Thoracic aorta (tissue), 2 donors: Measurements from ENCODE around the gene CTNNBL1. TPM values are rescaled to one million over a fixed set of nuclear protein-coding genes. Genes with fewer than 3 reads are reported as not detected.

Experiments
- ATAC-seq: fragments of 150-250 bp; one replicate; pipeline ENCODE4 v1.8.0; 2017; ENCODE audit warnings: low read depth; ENCODE audit not compliant: insufficient number of reproducible peaks, low FRiP score
- DNase-seq: peaks from one replicate; pipeline ENCODE4 v3.0.0-alpha.2; 2020; ENCODE audit warnings: low spot score
- H3K27ac ChIP-seq, 2 donors: fragments of 200-600 bp; sonication (generic); 1 replicate in 1 of 2; 2 replicates in 1 of 2; pipeline ENCODE4 v1.5.1; 2016; ENCODE audit warnings: mild to moderate bottlenecking in 2 of 2, moderate library complexity in 2 of 2
- H3K27me3 ChIP-seq: fragments of 200-600 bp; sonication (generic); replicated peaks from 2 replicates; pipeline ENCODE4 v1.6.0; 2016; ENCODE audit warnings: mild to moderate bottlenecking; ENCODE audit not compliant: insufficient read depth
- H3K36me3 ChIP-seq: fragments of 200-600 bp; sonication (generic); one replicate; pipeline ENCODE4 v1.5.1; 2016
- H3K4me1 ChIP-seq, 2 donors: fragments of 200-600 bp; sonication (generic); 1 replicate in 1 of 2; 2 replicates in 1 of 2; pipeline versions ENCODE4 v1.5.1 to v1.6.0; 2016; ENCODE audit warnings: low read depth in 2 of 2, mild to moderate bottlenecking in 1 of 2; ENCODE audit not compliant: control insufficient read depth in 1 of 2
- H3K4me3 ChIP-seq: fragments of 200-600 bp; sonication (generic); 2 replicates; pipeline ENCODE4 v1.5.1; 2016; ENCODE audit warnings: mild to moderate bottlenecking
- H3K9me3 ChIP-seq: fragments of 200-600 bp; sonication (generic); 2 replicates; pipeline ENCODE4 v1.5.1; 2016
- CTCF ChIP-seq: fragments of 200-600 bp; sonication (generic); IDR thresholded peaks from one replicate; pipeline ENCODE4 v1.5.1; 2019; ENCODE audit warnings: antibody characterized with exemption
- total RNA-seq, 2 donors: library from RNA; depleted of rRNA; stranded (reverse); fragments of >200 nt; gene quantifications; one replicate each; pipeline versions ENCODE4 v1.1.0 to v1.2.3, GENCODE V29; 2016

The CTNNBL1 gene
- total RNA-seq, 2 donors from 2014 or later, result 22.6 to 34.3 TPM

- no peaks in the 10 kb centered on the region for H3K4me1 ChIP-seq
- H3K27me3 ChIP-seq, result no peaks in the 10 kb centered on the region
- H3K27ac ChIP-seq, result no peak overlapping the region
- DNase-seq (no peak), ATAC-seq (no peak)
- no peak overlapping the region for H3K4me3 ChIP-seq
- no peaks in the 10 kb centered on the region for H3K9me3 ChIP-seq
- TF ChIP-seq CTCF, result no peak
- no peaks in the 10 kb centered on the region for H3K36me3 ChIP-seq
Observed at GRCh38 chr20:37821696-37822095, 127.9 kb downstream of the CTNNBL1 start.

DNA sequence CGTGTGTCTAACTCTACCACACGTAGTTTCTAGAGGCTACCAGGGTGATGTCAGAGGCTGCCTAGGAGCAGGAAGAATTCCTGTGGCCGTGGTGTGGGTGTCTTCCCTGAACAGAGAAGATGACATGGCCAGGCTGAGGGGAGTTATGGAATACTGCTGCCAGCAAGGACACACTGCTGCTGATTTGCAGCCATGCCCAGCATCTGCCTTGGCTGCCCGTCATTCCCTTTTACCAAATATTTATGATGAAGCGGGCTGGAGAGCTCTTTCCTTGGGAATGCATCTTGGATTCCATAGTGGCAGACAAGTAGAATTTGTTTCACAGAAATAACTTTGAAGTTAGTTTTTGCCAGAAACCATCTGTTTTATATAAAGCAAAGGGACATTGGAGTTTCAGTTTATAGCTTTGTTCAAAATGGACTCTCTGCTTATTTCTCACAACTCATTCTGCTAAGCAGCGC, 128.3 kb downstream of the CTNNBL1 start:
- ATAC-seq, result no peak
- Histone ChIP-seq H3K27ac (no peak overlapping the region), H3K9me3 (no peaks in the 10 kb centered on the region), H3K36me3 (no peaks in the 10 kb centered on the region), H3K4me3 (no peak overlapping the region), H3K27me3 (no peaks in the 10 kb centered on the region), H3K4me1 (no peaks in the 10 kb centered on the region)
- TF ChIP-seq CTCF, result no peak
- no peak for DNase-seq

GRCh38 chr20:37823296-37823980, 129.6 kb downstream of the CTNNBL1 start:
- no peaks in the 10 kb centered on the region for H3K27me3 ChIP-seq
- no peak for DNase-seq
- no peaks in the 10 kb centered on the region for H3K36me3 ChIP-seq
- no peak for TF ChIP-seq CTCF
- no peaks in the 10 kb centered on the region for H3K4me1 ChIP-seq
- H3K27ac ChIP-seq, result no peak overlapping the region
- no peaks in the 10 kb centered on the region for H3K9me3 ChIP-seq
- no peak overlapping the region for H3K4me3 ChIP-seq
- no peak for ATAC-seq

- Histone ChIP-seq H3K9me3 (no peaks in the 10 kb centered on the region), H3K4me1 (no peaks in the 10 kb centered on the region), H3K4me3 (no peak overlapping the region), H3K27ac (no peak overlapping the region), H3K27me3 (no peaks in the 10 kb centered on the region), H3K36me3 (no peaks in the 10 kb centered on the region)
- TF ChIP-seq CTCF, result no peak
- no peak for ATAC-seq
- DNase-seq, result no peak
Observed at GRCh38 chr20:37827605-37828004, 133.8 kb downstream of the CTNNBL1 start.

- TF ChIP-seq CTCF, result no peak
- H3K27ac ChIP-seq, result no peak overlapping the region
- H3K27me3 ChIP-seq, result no peaks in the 10 kb centered on the region
- H3K9me3 ChIP-seq, result no peaks in the 10 kb centered on the region
- H3K4me1 ChIP-seq, result no peaks in the 10 kb centered on the region
- ATAC-seq (no peak), DNase-seq (no peak)
- no peaks in the 10 kb centered on the region for H3K36me3 ChIP-seq
- H3K4me3 ChIP-seq, result no peak overlapping the region
Observed at GRCh38 chr20:37828684-37829083, 134.9 kb downstream of the CTNNBL1 start.
